GM21529 (cell line): ENCODE results near the gene ANKRD11.
"Not testable (repeated sequence)": the region's sequence is repeated elsewhere in the genome, so short reads cannot be mapped to it uniquely, and the experiment has no call there.

Experiments
- ATAC-seq: cut with Tn5 transposase; IDR thresholded peaks from one replicate; pipeline ENCODE4 v1.9.1; 2021; ENCODE audit not compliant: unreplicated experiment

The ANKRD11 gene

DNA sequence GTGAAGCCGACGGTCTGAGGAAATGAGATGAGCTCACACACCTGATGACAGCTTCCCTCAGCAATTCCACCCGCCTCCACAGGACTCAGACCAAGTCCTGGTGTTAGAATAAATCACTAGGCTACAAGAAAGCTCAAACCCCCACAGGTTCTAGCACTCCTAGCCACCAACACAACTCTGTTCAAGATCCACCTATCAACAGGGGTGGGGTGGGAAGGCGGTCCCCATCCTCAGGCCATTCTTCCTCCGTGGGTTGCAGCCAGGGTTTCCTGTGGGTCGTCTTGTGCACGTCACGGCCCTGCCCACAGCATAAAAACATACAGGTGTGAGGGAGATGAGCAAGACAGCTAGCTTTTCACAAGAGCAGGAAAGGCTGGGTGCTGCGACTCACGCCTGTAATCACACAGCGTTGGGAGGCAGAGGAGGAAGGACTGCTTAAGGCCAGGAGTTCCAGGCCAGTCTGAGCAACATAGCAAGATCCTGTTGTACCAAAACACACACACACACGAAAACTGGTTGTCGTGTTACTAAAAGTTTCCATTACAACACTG, 81.1 kb downstream of the ANKRD11 start:
- ATAC-seq, result no peak

DNA sequence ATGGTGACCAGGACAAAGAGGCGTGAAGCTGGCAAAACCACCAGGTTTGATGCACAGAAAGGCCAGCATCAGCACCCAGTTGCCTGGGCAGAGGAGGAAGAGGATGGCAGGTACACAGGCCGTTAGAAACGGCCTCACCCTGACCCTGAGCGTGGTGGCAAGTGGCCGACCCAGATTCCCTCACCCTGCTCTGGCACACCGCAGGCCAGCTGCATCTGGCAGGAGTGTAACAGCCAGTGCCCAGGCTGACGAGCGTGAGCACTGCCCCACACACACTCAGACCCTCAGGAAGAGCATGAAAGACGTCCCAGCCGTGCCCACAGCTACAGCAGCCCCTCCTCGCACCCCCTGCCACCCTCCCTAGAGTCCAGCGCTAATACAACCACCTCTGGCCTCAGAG, 82.0 kb downstream of the ANKRD11 start:
- ATAC-seq, result no peak

DNA sequence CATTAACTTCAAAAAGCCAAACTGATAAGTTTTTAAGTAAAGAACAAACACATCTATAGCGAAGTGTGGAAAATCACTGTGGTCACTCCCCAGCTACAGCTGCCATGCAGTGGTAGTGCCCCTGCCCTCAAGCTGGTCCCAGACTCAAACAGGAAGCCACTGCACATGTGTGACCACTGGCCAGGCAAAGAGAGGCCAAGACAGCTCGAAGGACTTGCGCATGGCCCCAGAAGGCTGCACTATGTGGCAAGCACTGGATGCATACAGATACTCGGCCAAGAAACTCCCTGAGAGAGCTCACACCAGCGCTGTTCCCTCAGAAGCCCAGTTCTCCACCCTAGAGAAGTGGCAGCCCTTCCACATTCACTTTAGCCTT, 82.4 kb downstream of the ANKRD11 start:
- no peak for ATAC-seq

DNA sequence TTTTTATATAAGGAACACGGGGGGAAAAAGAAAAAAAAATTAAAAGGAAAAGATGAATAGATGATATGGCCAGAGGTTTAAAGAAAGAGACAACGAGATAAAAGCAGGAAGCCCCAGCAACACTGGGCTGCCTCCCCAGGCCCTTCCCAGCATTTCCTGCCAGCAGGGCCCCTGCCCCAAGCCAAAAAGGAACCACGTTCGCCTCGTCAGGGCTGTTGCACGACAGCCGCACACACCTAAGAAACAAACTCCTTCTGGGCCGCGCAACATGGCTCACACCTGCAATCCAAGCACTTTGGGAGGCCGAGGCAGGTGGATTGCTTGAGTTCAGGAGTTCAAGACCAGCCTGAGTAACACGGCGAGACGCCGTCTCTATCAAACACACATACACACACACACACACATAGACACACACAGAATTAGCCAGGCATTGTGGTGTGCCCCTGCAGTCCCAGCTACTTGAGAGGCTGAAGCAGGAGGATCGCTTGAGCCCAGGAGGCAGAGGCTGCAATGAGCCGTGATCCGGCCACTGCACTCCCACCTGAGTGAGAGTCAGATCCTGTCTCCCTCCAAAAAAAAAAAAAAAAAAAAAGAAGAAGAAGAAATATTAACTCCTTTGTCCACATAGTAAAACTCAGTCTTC, 83.0 kb downstream of the ANKRD11 start:
- no peak for ATAC-seq

DNA sequence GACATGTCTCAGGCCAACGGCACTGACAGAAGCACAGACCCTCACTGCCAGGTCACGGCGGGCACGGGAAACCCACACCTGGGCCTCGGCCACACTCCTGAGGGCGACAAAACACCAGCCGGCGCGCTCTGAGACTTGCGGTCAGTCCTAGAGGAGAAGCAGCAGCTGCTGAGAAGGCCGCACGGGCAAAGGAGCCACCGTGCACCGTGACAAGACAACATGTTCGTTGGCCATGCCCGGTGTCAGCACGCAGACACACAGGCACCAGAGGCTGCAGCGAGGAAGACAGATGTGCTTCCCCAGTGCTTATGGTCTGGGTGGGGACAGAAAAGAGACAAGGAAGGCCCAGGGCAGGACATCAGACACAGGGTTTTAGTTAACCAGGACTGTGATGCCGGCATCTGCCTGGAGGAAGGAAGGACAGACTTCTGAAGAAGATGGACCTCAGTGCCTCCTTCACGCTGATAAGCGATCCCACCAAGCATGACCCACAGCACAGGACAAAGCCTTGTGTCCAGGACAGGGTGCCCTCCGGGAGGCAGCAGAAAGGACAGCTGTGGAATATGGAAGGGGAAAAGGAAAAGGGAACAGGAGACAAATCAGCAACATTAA, 84.0 kb downstream of the ANKRD11 start:
- no peak for ATAC-seq

DNA sequence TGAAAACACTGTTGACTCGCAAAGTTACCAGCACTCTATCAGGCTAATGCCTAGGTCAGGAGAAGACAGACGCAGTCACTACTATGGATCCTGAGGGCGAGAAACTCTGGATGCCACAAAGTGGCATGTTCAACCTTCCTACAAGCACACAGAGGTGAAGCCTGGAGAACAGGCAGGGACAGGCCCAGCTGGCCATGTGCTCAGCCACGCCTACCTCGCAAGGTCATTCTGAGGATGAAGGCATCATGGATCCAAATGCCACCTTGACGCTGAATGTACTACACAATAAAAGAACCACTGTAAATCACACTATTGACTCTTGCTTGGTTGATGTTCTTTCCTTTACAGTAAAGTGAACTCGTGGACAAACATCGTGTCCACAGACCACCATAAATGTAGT, 85.8 kb downstream of the ANKRD11 start:
- ATAC-seq, result no peak

DNA sequence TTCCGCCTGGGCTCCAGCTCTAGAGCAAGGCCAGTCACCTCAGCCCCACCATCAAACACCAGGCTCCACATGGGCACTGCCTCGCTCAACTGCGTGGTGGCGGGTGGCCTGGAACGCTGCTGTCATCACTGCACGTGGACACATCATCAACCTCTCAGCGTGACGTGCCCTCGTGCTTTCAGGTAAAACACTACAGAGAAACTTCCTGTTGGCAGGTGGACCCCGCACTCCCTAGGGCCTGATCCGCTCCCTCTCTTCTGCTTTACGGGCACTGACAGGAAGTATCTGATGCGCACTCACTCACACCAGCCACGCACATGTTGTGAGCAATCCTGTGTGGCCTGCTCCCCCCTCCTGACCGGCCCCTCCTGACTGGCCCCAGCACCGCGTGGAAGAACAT, 87.4 kb downstream of the ANKRD11 start:
- ATAC-seq, result no peak

DNA sequence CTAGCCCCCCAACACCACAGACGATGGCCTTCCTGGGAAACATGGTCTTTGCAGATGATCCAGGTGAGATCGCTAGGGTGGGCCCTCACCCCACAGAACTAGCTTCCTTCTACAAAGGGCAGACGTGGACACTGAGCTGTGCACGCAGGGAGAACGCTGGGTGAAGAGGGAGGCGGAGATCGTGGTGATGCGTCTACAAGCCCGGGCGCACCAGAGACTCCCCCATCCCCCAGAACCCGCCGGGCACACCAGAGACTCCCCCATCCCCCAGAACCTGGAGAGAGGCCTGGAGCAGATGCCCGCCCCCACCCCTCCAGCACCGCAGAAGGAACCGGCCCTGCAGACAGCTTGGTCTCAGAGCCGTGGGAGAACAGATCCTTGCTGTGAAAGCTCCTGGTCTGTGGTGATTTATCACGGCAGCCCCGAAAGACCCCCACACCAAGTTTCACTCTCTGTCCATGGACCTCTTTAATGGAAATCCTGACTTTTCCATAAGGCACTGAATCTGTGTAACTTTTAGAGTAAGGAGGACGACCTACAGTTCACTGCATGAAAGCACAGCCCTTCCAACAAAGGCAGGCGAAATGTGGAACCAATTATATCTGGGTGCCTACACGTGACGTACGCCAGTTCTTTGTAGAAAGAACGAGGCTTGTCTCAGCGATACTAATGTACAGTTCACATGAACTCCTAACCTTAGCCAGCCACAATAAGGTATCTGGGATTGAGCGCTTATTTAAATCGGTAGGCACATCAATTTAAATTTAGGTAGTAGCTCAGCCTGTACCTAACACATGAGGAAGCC, 88.5 kb downstream of the ANKRD11 start:
- ATAC-seq, result no peak

DNA sequence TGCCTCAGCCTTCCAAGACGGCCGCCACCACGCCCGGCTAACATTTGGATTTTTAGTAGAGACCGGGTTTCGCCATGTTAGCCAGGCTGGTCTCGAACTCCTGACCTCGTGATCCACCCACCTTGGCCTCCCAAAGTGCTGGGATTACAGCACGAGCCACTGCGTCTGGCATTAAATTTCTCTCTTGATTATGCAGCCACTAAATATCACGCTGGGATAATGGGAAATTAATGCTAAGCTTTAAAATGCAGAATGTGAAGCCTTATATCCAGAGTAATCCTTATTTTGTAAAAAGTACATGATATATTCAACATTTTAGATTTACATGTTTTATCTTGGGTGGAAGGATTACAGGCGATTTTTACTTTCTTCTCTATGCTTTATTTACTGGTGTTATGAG, 89.2 kb downstream of the ANKRD11 start:
- no peak for ATAC-seq

DNA sequence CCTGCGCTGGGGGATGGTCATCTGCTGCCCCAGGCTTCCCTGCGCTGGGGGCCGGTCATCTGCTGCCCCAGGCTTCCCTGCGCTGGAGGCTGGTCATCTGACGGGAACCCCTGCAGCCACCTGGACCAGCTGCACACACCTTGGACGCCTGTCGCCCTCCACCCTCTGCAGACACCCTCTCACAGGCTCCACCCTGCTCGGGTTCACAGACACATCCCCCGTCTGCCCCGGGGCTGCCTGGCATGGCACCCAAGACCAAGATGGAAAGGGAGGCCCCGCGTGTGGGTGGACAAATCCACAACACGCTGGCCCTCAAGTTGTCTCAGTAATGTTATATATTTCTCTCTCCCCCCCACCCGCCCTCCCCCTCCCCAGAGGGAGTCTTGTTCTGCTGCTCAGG, 89.6 kb downstream of the ANKRD11 start:
- no peak for ATAC-seq

DNA sequence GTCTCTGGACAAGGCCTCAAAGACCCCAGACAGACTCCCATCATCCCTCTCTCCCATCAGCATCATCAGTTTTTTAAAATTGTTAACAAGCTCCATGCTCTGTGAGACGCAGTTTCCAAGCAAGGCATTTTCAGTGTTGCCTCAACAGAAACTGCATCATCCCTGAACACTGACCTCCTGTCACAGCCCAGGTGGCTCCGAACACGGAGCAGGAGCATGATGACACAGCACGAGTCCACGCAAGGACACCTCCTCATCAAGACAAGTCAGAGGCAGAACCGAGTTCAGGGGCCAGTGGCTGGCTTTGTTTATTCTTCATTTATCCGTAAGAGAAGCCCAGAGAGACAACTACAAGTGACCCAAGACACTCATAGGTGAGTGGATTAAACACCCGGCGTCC, 91.4 kb downstream of the ANKRD11 start:
- no peak for ATAC-seq

DNA sequence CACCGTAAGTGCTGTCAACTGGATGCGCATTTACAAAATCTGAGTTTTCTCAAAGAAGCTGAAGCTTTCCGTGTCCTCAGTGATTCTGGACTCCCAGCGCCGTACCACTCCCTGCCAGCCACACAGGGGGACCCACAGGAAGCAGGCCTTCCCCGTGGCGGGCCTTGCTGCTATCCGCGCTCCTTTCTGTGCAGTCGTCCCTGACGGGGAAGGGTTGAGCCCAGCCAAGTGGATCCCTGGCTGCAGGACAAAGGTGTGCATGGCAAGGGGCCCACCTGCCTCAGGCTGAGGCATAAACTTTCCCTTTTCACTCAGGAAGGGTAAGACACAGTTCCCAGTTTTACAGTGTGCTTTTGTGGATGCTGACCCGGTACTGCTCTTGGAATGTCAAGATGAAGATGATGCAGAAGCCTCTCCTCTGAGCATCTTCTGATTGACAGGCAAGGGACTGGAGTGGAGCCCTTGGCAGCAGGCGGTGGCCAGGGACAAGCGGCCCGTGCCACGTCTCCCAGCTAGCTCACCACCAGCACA, 93.0 kb downstream of the ANKRD11 start:
- no peak for ATAC-seq

DNA sequence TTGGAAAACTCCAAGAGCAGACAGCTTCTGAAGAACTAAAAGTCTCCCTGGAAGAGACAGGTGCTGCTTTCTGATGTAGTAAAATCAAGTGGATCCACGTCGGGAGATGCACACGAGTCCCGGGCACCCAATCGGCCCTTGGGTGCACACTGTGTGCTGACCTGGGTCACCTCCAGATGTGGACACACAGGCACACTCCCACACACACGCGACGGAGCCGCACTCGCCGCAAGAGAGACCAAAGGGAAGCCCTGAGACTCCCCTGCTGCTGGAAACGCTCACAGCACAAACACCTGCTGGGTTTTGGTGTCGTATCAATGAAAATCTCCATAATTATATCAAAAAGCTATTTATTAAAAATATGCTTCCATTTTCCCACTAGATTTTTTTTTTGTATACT, 94.2 kb downstream of the ANKRD11 start:
- ATAC-seq, result no peak

DNA sequence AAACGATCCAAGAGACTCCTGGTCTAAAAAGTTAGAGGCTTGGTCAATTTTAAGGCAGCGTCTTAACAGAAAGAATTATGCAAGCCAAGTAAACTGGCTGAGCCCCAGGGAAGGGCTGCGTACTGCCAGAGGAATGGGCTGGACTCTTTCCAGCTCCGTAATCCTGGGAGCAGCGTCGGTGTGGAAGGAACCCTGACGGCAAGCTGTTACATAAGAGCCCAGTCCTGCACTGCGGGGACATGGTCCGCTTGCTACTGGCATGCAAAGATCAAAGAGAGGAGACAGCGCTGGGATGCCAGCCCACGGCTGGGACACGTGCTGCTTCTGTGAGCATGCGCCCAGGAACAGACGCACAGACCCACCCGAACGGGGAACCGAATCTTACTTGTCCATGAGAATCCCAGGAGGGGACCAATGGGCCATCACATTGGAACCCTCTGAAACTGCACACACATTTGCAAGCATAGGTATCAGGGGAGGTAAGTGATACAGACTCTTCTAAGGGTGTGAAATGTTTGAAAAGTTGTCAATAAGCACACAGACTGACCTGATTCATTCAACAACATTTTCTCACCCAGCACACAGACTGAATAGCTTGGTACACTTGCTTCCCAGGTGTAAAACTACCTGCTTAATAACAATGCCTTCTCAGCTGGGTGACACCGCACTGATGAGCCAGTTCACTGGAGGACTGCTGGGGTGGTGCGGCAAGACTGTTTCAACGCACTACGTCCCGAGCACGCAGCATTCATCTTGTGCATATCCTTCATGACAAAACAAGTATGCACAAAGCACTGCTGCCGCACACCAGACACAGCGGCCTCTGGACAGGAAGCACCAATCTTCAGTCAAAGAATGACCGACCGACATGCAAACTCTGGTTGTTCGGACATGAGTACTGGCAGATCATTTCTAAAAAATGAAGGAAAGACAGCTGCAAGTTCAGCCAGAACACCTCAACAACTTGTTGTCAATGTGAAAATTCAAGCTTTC, 94.9 kb downstream of the ANKRD11 start:
- ATAC-seq, result no peak

DNA sequence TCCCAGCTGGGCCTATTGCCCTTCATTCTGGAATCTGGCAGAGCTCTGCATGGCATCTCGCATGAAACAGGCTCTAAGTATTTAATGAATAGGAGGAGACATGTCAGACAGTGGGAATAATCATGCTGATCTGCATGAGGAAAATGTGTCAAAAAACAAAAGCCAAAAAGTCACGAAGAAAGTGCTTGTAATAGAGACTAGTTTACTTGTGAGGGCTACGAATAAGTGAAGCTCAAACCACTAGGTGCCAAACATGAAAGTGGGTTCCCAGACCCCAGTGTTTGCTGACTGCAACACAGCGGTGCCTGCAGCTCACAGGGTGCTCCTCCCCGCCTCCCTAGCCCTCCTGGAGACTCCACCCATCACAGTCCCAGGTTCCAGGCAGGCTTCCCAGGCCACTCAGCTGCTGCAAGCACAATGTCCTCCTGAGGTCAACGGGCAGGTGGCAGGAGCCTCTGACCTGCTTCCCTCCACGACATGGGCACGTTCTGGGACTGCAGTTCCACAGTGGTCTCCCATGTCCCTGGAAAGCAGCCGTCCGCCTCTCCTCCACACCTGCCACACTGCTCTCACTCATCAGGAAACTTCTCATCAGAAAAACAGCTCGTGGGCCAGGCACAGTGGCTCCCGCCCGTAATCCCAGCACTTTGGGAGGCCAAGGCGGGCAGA, 96.5 kb downstream of the ANKRD11 start:
- no peak for ATAC-seq

DNA sequence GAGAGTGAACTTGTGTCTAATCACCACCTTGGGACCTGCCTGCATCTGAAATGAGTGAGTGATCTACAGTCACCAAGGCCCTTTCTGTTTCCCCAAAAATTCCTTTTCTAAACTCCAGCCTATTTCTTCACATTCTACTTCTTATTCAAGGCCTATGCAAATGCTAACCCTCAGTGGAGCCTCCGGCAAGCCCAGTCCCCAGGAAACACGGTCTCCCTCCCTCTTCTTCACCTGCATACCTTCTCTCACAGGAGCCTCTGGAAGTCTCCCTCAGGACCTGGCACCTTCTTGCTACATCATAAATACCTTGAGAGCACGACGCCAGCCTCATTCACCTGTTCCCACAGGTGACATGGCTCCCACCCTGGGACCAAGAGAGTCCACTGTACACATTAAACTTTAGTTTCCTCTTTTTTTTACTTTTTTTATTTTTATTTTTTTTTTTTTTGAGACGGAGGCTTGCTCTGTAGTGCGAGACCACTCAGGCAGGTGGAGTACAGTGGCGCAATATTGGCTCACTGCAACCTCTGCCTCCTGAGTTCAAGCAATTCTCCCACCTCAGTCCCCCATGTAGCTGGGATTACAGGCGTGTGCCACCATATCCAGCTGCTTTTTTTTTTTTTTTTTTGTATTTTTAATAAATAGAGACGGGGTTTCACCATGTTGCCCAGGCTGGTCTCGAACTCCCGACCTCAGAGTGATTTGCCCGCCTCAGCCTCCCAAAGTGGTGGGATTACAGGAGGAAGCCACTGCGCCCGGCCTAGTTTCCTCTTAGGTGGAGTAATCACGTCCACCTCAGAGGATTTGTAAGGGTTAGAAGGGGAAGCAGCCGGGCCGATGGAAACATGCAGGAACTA, 97.3 kb downstream of the ANKRD11 start:
- ATAC-seq, result no peak

DNA sequence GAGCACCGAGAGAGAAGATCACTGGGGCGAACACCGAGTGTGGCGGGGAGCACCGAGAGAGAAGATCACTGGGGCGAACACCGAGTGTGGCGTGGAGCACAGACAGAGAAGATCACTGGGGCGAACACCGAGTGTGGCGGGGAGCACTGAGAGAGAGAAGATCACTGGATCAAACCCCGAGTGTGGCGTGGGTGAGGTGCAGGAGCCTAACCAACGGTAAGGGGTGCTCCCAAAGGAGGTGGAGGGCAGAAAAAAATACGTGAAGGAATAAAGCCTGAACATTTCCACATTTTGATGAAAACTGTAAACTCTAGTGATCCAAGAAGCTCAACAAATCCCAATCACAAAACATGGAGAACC, 100.2 kb downstream of the ANKRD11 start:
- ATAC-seq, result not testable (repeated sequence)

DNA sequence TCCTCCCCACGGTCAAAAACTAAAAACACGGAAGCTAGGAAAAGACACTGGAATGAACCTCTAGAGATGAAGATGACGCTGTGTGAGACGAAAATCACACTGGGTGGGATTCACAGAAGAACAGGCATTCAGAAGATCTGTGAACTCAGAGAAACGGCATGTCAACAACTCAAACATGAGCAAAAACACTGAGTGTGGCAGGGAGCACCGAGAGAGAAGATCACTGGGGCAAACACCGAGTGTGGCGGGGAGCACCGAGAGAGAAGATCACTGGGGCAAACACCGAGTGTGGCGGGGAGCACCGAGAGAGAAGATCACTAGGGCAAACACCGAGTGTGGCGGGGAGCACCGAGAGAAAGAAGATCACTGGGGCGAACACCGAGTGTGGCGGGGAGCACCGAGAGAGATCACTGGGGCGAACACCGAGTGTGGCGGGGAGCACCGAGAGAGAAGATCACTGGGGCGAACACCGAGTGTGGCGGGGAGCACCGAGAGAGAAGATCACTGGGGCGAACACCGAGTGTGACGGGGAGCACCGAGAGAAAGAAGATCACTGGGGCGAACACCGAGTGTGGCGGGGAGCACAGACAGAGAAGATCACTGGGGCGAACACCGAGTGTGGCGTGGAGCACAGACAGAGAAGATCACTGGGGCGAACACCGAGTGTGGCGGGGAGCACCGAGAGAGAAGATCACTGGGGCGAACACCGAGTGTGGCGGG, 100.7 kb downstream of the ANKRD11 start:
- not testable (repeated sequence) for ATAC-seq

DNA sequence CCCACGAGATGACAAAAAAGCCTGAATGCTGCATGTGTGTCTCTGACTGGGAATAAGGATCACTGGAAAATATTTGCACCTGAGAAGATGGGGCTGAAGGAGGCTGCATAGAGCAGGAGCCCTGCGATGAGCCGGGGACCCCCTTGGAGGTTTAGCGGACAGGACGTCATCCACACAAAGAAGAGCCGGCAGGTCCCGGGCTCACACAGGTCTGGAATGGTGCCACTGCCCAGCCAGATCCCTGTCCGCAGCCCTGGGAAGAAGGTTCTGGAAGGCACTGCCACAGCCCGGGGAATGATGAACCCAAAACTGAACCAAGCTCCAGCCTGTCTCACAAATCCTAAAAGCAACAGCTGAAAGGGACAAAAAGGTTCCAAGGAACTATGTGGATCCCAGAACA, 101.8 kb downstream of the ANKRD11 start:
- no peak for ATAC-seq
